Measurements from ENCODE around the gene LMAN2. TPM values are rescaled to one million over a fixed set of nuclear protein-coding genes. Genes with fewer than 3 reads are reported as not detected.
A peak's percentile ranks its signal among the peaks of the same experiment; 100 is the strongest.

LMAN2 gene
- total RNA-seq, 2 experiments from 2014 or later = 74.5 to 92.1 TPM

- Mint-ChIP-seq H3K27me3 (no peaks in the 10 kb centered on the region), H3K27ac (peak within 1 kb of the TSS; percentile 84), H3K4me1 (peaks cover 28% of the 10 kb centered on the region), H3K36me3 (ENCODE audit: low read depth) (peaks cover 9% of the 10 kb centered on the region), H3K4me3 (peak within 1 kb of the TSS; percentile 85), H3K9me3 (ENCODE audit: low read depth) (no peaks in the 10 kb centered on the region)
- intact Hi-C loops (cut with DNase I, micrococcal nuclease) = loop anchor here (1.0 to 10.0 kb wide), 16 partner anchors 9 to 775 kb away; partner anchors contain the start of genes GRK6 (in 2 of the 2), LMAN2 (in 2 of the 2), PDLIM7 (in 2 of the 2) and FGFR4 (in 1 of the 2)
- ATAC-seq (peak; percentile 88), DNase-seq (peak; percentile 99)
- ChIA-PET CTCF (interaction anchor here (0.6 to 4.9 kb wide), 18 partner anchors 11 to 183 kb away, joined by 3 to 47 read pairs (median 3); no protein-coding TSS in a partner anchor), POLR2A (interaction anchor here (0.7 to 1.6 kb wide), 6 partner anchors 77 to 197 kb away, joined by 3 to 7 read pairs (median 4); partner anchors contain the start of gene GRK6)
Observed at GRCh38 chr5:177311723-177312648, 39.5 kb downstream of the LMAN2 start, which contains the start of gene MXD3. Gene MXD3 (minus strand): TSS chr5:177311898. CDS start chr5:177311830, 68 bp downstream.

- Mint-ChIP-seq H3K4me1 (peaks cover 33% of the 10 kb centered on the region), H3K9me3 (ENCODE audit: low read depth) (no peaks in the 10 kb centered on the region), H3K36me3 (ENCODE audit: low read depth) (peaks cover 15% of the 10 kb centered on the region), H3K27ac (no peak overlapping the region), H3K4me3 (peak overlapping the region; percentile 85), H3K27me3 (no peaks in the 10 kb centered on the region)
- ATAC-seq (no peak), DNase-seq (no peak)
- intact Hi-C loops (cut with DNase I, micrococcal nuclease) = loop anchor here (1.0 to 10.0 kb wide), 5 partner anchors 73 to 664 kb away; partner anchors contain the start of genes FGFR4 (in 1 of the 2), PDLIM7 (in 1 of the 2), SLC34A1 (in 1 of the 2) and TMED9 (in 1 of the 2)
- CTCF ChIA-PET = interaction anchor here (1.1 to 4.9 kb wide), 6 partner anchors 13 to 198 kb away, joined by 3 to 47 read pairs (median 6); no protein-coding TSS in a partner anchor
- POLR2A ChIA-PET = interaction anchor here (1.3 kb wide), 1 partner anchor 115 kb away, joined by 5 read pairs; the partner anchor contains the start of gene GRK6
Observed at GRCh38 chr5:177311392-177311722, 40.1 kb downstream of the LMAN2 start.

DNA sequence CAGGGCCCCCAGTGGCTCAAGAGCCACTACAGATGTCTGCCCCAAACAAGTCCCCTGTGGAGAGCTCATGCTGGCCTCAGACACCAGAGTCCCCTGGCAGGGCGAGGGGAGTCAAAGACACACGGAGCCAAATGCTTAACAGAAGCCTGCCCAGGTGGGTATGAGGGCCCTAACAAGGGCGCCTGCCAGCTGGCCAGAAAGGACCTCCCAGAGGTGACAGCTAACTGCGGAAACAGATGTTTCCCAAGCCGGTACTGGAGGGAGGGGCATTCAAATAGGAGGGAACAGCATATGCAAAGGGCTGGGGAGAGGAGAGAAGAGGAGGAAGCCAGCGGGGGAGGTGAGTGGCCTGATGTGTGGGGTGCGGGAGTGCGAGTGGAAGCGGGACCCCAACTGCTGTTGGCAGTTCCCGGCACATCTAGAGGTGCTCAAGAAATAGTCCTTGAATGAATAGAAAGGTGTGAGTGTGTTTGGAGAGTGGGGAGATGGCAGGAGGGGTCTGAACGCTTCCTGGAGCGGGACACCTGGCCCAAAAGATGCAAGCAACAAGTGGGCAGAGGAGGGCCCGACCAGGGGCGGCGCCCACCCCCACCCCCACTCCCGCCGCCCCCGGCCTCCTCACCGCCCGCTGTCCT is 40.6 kb downstream of the LMAN2 start:
- ChIA-PET CTCF (interaction anchor here (0.8 to 4.9 kb wide), 17 partner anchors 8 to 198 kb away, joined by 3 to 47 read pairs (median 6); partner anchors contain the start of gene DOK3), POLR2A (interaction anchor here (1.5 kb wide), 1 partner anchor 12 kb away, joined by 3 read pairs; no protein-coding TSS in a partner anchor)
- H3K9me3 Mint-ChIP-seq (ENCODE audit: low read depth) = no peaks in the 10 kb centered on the region
- DNase-seq (peak; percentile 49), ATAC-seq (no peak)
- peaks cover 20% of the 10 kb centered on the region for H3K36me3 Mint-ChIP-seq (ENCODE audit: low read depth)
- no peaks in the 10 kb centered on the region for H3K27me3 Mint-ChIP-seq
- peak overlapping the region; percentile 56 for H3K27ac Mint-ChIP-seq
- peaks cover 38% of the 10 kb centered on the region for H3K4me1 Mint-ChIP-seq
- intact Hi-C loops (cut with DNase I, micrococcal nuclease) = loop anchor here (1.0 to 10.0 kb wide), 5 partner anchors 74 to 664 kb away; partner anchors contain the start of genes FGFR4 (in 1 of the 2), PDLIM7 (in 1 of the 2), SLC34A1 (in 1 of the 2) and TMED9 (in 1 of the 2)
- H3K4me3 Mint-ChIP-seq = peak overlapping the region; percentile 85

DNA sequence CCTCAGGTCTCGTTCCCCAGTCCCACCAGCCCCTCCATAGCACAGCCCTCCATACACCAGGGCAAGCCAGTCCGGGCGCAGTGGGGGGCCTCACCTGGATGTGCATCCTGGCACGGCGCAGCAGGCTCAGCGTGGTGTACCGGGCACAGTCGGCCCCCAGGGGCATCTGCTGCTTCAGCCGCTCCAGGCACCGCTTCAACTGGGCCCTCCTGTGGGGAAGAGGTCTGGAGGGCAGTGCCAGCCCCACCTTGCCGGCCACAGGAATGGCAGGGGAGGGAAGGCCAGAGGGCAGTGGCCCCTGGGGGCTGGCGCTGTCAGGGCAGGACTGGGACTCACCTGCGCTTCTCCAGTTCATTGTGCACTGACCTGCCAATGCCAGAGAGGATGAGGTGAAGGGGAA is 41.1 kb downstream of the LMAN2 start:
- no peak for ATAC-seq
- Mint-ChIP-seq H3K4me1 (peaks cover 43% of the 10 kb centered on the region), H3K27me3 (no peaks in the 10 kb centered on the region), H3K9me3 (ENCODE audit: low read depth) (no peaks in the 10 kb centered on the region), H3K36me3 (ENCODE audit: low read depth) (peaks cover 26% of the 10 kb centered on the region), H3K27ac (no peak overlapping the region), H3K4me3 (peak overlapping the region; percentile 85)
- intact Hi-C loops (cut with DNase I, micrococcal nuclease) = loop anchor here (5.0 to 10.0 kb wide), 4 partner anchors 74 to 663 kb away; partner anchors contain the start of genes PDLIM7 (in 1 of the 2), SLC34A1 (in 1 of the 2), TMED9 (in 1 of the 2) and TSPAN17 (in 1 of the 2)
- CTCF ChIA-PET = interaction anchor here (0.8 to 4.9 kb wide), 33 partner anchors 8 to 211 kb away, joined by 3 to 47 read pairs (median 5); partner anchors contain the start of genes DOK3, LMAN2, PDLIM7 and SLC34A1
- no peak for DNase-seq
- POLR2A ChIA-PET = interaction anchor here (1.0 to 1.5 kb wide), 2 partner anchors 12 to 145 kb away, joined by 3 to 4 read pairs; no protein-coding TSS in a partner anchor

DNA sequence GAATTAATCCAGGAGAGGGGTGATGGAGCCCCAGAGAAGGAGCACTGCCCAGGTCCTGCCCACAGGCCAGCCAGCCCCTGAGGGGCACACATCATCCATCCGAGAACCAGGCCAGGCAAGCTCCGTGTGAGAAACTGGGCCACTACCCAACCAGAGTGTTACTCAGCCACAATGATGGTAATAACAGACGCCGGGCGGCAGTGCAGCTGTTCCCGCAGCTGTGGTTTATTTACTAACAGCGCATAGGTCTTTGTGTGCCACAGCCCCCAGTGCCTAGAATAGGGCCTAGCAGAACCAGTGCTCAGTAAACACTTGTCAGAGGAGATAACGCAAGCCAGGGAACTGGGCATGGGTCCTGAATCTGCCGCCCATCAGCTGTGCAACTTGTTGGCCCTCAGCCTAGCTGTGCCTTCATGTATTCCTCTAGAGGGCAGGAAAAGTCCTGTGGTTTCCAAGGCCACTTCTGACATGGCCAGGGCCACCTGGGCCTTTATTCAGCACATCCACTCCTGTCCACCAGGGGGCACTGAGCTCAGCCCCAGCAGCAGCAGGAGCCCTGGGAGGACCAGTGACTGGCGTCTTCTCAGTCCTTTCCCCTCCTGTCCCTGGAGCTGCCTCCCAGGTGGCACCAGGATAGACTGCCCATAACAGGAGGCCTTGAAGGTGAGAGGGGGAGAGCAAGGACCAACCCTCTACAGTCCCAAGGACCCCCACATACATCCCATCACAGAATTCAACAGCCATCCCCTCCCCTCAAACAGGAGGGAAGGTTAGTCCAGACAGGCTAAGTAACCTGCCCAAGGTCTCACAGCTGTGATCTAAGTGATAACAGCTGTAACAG is 41.9 kb downstream of the LMAN2 start:
- ChIA-PET POLR2A (interaction anchor here (1.0 to 1.5 kb wide), 2 partner anchors 11 to 145 kb away, joined by 3 to 4 read pairs; no protein-coding TSS in a partner anchor), CTCF (interaction anchor here (0.6 to 4.9 kb wide), 38 partner anchors 9 to 663 kb away, joined by 3 to 47 read pairs (median 4); partner anchors contain the start of genes LMAN2, PDLIM7, SLC34A1 and TSPAN17)
- DNase-seq (peak; percentile 86), ATAC-seq (peak; percentile 28)
- Mint-ChIP-seq H3K27me3 (no peaks in the 10 kb centered on the region), H3K36me3 (ENCODE audit: low read depth) (peaks cover 33% of the 10 kb centered on the region), H3K4me3 (peak overlapping the region; percentile 44), H3K9me3 (ENCODE audit: low read depth) (no peaks in the 10 kb centered on the region), H3K27ac (peak overlapping the region; percentile 25), H3K4me1 (peaks cover 51% of the 10 kb centered on the region)
- intact Hi-C loops (cut with DNase I, micrococcal nuclease) = loop anchor here (5.0 to 10.0 kb wide), 5 partner anchors 75 to 895 kb away; partner anchors contain the start of genes HNRNPAB (in 1 of the 2), PDLIM7 (in 1 of the 2), SLC34A1 (in 1 of the 2) and TMED9 (in 1 of the 2)

GRCh38 chr5:177308740-177309139 is 42.7 kb downstream of the LMAN2 start:
- no peaks in the 10 kb centered on the region for H3K9me3 Mint-ChIP-seq (ENCODE audit: low read depth)
- intact Hi-C loops (cut with DNase I, micrococcal nuclease) = loop anchor here in 1 of 2 experiments (10.0 kb wide), 1 partner anchor 896 kb away; the partner anchor contains the start of gene HNRNPAB
- no peak overlapping the region for H3K4me3 Mint-ChIP-seq
- H3K27me3 Mint-ChIP-seq = no peaks in the 10 kb centered on the region
- H3K27ac Mint-ChIP-seq = no peak overlapping the region
- ATAC-seq (no peak), DNase-seq (no peak)
- peaks cover 39% of the 10 kb centered on the region for H3K36me3 Mint-ChIP-seq (ENCODE audit: low read depth)
- peaks cover 50% of the 10 kb centered on the region for H3K4me1 Mint-ChIP-seq
- CTCF ChIA-PET = interaction anchor here (0.6 to 4.9 kb wide), 26 partner anchors 10 to 662 kb away, joined by 3 to 47 read pairs (median 7); partner anchors contain the start of genes LMAN2, SLC34A1 and TSPAN17
- POLR2A ChIA-PET = interaction anchor here (1.2 kb wide), 1 partner anchor 10 kb away, joined by 6 read pairs; no protein-coding TSS in a partner anchor

- Mint-ChIP-seq H3K27ac (no peak overlapping the region), H3K27me3 (no peaks in the 10 kb centered on the region), H3K4me1 (peaks cover 45% of the 10 kb centered on the region), H3K9me3 (ENCODE audit: low read depth) (no peaks in the 10 kb centered on the region), H3K36me3 (ENCODE audit: low read depth) (peaks cover 39% of the 10 kb centered on the region), H3K4me3 (no peak overlapping the region)
- no peak for DNase-seq
- intact Hi-C loops (cut with DNase I, micrococcal nuclease) = loop anchor here in 1 of 2 experiments (10.0 kb wide), 1 partner anchor 897 kb away; the partner anchor contains the start of gene HNRNPAB
- CTCF ChIA-PET = interaction anchor here (0.9 to 4.9 kb wide), 10 partner anchors 41 to 208 kb away, joined by 3 to 47 read pairs (median 8); partner anchors contain the start of gene LMAN2
- no peak for ATAC-seq
- POLR2A ChIA-PET = interaction anchor here (1.2 kb wide), 1 partner anchor 11 kb away, joined by 6 read pairs; no protein-coding TSS in a partner anchor
Observed at GRCh38 chr5:177307544-177308363, 43.7 kb downstream of the LMAN2 start.

- intact Hi-C loops (cut with DNase I, micrococcal nuclease) = loop anchor here in 1 of 2 experiments (10.0 kb wide), 1 partner anchor 898 kb away; the partner anchor contains the start of gene HNRNPAB
- CTCF ChIA-PET = interaction anchor here (1.2 to 1.3 kb wide), 2 partner anchors 82 to 150 kb away, joined by 3 to 4 read pairs; no protein-coding TSS in a partner anchor
- peak overlapping the region; percentile 34 for H3K27ac Mint-ChIP-seq
- DNase-seq (no peak), ATAC-seq (no peak)
- peaks cover 39% of the 10 kb centered on the region for H3K36me3 Mint-ChIP-seq (ENCODE audit: low read depth)
- H3K4me3 Mint-ChIP-seq = no peak overlapping the region
- H3K9me3 Mint-ChIP-seq (ENCODE audit: low read depth) = no peaks in the 10 kb centered on the region
- POLR2A ChIA-PET = no interaction called here
- H3K4me1 Mint-ChIP-seq = peaks cover 48% of the 10 kb centered on the region
- H3K27me3 Mint-ChIP-seq = no peaks in the 10 kb centered on the region
Observed at GRCh38 chr5:177306674-177307543, 44.6 kb downstream of the LMAN2 start.

All from activated CD4-positive, alpha-beta T cell treated with anti-CD3 and anti-CD28 coated beads for 36 hours (primary cell).